Activated naive CD8-positive, alpha-beta T cell treated with anti-CD3 and anti-CD28 coated beads, Interleukin-2, amount 10 ng/mL, durations not matched to agents 7 days and 5 days (primary cell): ENCODE results near the gene PEX26. TPM values are rescaled to one million over a fixed set of nuclear protein-coding genes. Genes with fewer than 3 reads are reported as not detected.

Experiments
- ATAC-seq: fragments of 150-1000 bp; cut with Tn5 transposase; one replicate; pipeline ENCODE4 v1.10.0; 2021; ENCODE audit warnings: low read depth, moderate library complexity
- POLR2A ChIA-PET: fragments of 350-600 bp; sonication (Branson Sonifier 250); formaldehyde crosslinking; loops from one replicate; lab custom pipeline; 2021; ENCODE audit warnings: antibody characterized with exemption; lab: Charles Lee
- DNase-seq: peaks from one replicate; pipeline ENCODE4 v3.0.0; 2021
- H3K27ac Mint-ChIP-seq: one replicate; pipeline ENCODE4 v1.8.0; 2022; ENCODE audit warnings: mild to moderate bottlenecking, mixed read lengths
- H3K27me3 Mint-ChIP-seq: one replicate; pipeline ENCODE4 v1.8.0; 2022; ENCODE audit warnings: mild to moderate bottlenecking, moderate library complexity, mixed read lengths
- H3K36me3 Mint-ChIP-seq: one replicate; pipeline ENCODE4 v1.8.0; 2021; ENCODE audit warnings: mild to moderate bottlenecking, mixed read lengths
- H3K4me1 Mint-ChIP-seq: one replicate; pipeline ENCODE4 v1.8.0; 2021; ENCODE audit warnings: mixed read lengths
- H3K4me3 Mint-ChIP-seq: one replicate; pipeline ENCODE4 v1.8.0; 2022; ENCODE audit warnings: mild to moderate bottlenecking, moderate library complexity, mixed read lengths
- H3K9me3 Mint-ChIP-seq: one replicate; pipeline ENCODE4 v1.8.0; 2021; ENCODE audit warnings: mixed read lengths
- total RNA-seq, 2 experiments: library from RNA; stranded (reverse); gene quantifications; one replicate each; pipeline ENCODE4 v1.2.3, GENCODE V29; 2021

The PEX26 gene
- total RNA-seq, 2 experiments from 2014 or later = 36.0 to 37.2 TPM

DNA sequence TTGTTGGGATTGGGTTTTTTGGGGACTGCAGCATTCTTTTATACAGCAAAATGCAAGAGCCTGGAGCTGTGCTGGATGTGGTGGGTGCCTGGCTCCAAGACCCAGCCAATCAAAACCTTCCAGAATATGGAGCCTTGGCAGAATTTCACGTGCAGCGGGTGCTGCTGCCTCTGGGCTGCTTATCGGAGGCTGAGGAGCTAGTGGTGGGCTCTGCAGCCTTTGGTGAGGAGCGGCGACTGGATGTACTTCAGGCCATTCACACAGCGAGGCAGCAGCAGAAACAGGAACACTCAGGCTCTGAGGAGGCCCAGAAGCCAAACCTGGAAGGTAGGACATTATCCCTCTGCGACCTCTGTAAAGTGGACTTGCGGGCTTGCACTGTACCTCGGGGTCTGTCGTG, 5.6 kb downstream of the PEX26 start:
- DNase-seq (no peak), ATAC-seq (no peak)
- Mint-ChIP-seq H3K4me1 (peaks cover 31% of the 10 kb centered on the region), H3K4me3 (no peak overlapping the region), H3K27ac (no peak overlapping the region), H3K36me3 (peaks cover 30% of the 10 kb centered on the region), H3K27me3 (no peaks in the 10 kb centered on the region), H3K9me3 (no peaks in the 10 kb centered on the region)
- POLR2A ChIA-PET = no interaction called here

DNA sequence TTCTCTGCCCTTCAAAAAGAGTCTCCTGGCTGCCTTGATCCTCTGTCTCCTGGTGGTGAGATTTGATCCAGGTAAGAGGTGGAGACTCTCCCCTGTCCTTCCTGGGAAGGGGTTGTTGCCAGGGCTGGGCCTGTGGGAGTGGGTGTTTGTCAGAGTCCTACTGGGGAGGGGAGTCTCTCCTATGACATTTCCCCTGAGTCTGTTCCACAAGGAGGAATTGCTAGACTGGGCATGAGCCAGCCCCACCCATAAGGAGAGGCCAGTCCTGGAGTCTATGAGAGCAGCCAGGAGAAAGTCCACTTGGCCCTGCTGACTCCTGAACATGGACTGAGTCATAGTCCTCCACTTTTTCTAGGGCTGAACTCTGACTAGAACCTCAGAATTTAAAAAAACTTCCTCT, 7.4 kb downstream of the PEX26 start:
- Mint-ChIP-seq H3K27ac (no peak overlapping the region), H3K4me3 (no peak overlapping the region), H3K36me3 (peaks cover 29% of the 10 kb centered on the region), H3K4me1 (peaks cover 18% of the 10 kb centered on the region), H3K9me3 (no peaks in the 10 kb centered on the region), H3K27me3 (no peaks in the 10 kb centered on the region)
- POLR2A ChIA-PET = no interaction called here
- ATAC-seq (no peak), DNase-seq (no peak)

DNA sequence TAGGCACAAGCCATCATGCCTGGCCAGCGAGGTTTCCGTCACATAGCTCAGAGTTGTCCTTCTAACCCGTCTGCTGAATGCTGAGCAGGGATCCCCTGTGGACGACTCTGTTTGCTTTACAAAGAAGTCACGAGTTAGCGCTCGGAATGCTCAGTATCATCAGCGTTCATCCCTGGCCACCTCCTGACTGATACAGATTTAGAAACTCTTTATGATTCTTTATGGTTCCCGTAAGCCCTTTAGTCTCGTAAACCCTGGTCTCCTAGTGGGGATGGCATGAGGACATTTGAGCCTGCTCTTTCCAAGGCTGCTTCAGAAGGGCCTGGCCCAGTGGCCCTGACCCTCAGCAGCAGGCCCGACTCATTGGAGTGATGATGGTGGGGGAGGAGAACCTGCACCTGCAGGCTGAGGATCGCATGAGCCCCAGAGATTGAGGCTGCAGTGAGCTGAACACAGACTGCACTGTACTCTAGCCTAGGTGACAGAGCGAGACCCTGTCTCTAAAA, 9.6 kb downstream of the PEX26 start:
- H3K4me1 Mint-ChIP-seq = peaks cover 6% of the 10 kb centered on the region
- POLR2A ChIA-PET = interaction anchor here (1.1 kb wide), 1 partner anchor 10 kb away, joined by 4 read pairs; the partner anchor contains the start of gene PEX26
- no peaks in the 10 kb centered on the region for H3K9me3 Mint-ChIP-seq
- no peaks in the 10 kb centered on the region for H3K27me3 Mint-ChIP-seq
- DNase-seq (no peak), ATAC-seq (no peak)
- no peak overlapping the region for H3K4me3 Mint-ChIP-seq
- no peak overlapping the region for H3K27ac Mint-ChIP-seq
- peaks cover 26% of the 10 kb centered on the region for H3K36me3 Mint-ChIP-seq

DNA sequence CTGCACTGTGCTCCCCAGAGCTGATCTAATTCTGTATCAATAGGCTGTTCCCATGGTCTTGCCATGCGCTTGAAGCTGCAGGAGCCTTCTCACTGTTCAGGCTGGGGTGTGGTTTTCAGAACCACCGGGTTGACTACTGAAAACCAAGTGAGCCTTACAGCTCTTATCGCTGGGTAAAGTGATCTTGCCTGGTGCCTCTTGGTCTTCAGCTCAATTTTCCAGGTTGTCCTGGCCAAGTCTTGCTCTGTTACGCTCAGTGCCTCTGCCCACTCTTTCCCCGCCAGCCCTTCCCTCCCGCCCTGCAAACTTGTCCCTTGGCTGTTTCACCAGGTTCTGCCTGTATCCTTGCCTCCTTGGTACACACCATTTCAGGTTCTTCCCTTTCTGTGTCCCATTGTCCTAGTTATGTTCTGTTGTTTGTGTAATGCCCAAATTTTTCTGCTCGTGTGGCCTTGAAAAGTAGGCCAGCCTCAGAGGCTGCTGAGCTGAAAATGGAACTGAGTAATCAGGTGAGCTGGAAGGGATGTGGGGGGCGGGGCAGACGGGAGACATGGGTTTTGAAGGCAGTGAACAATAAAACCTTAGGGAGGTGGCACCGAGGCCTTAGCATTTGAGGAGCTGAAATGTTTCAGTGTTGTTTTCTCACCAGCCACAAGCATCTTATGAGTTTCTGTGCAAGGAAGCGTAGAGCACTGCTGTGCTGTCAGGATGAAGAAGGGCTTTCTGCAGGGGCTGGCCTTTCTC, 11.2 kb downstream of the PEX26 start:
- ATAC-seq (no peak), DNase-seq (no peak)
- Mint-ChIP-seq H3K27ac (no peak overlapping the region), H3K4me1 (peaks cover 2% of the 10 kb centered on the region), H3K9me3 (no peaks in the 10 kb centered on the region), H3K4me3 (no peak overlapping the region), H3K36me3 (peaks cover 26% of the 10 kb centered on the region), H3K27me3 (no peaks in the 10 kb centered on the region)
- POLR2A ChIA-PET = interaction anchor here (1.0 kb wide), 1 partner anchor 64 kb away, joined by 3 read pairs; no protein-coding TSS in a partner anchor

DNA sequence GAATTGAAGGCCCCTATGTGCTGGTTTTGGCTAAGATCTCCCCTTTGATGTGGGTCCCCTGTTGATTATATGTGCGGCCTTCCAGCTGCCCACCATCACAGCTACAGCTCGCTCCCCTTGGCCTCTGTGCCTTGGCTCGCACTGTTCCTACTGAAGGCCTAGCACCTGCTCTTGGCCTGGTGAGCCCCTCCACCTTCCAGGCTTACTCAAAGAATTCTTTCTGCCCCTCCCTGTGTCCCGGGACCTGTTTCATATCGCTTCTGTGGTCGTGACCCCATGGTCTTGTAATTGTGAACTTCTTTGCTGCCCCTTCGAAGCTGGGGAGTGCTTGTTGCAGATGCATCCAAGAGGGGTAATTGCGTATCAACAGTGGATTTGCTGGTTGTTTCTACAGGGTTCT, 12.5 kb downstream of the PEX26 start:
- DNase-seq (no peak), ATAC-seq (no peak)
- no peaks in the 10 kb centered on the region for H3K9me3 Mint-ChIP-seq
- H3K27ac Mint-ChIP-seq = no peak overlapping the region
- peaks cover 31% of the 10 kb centered on the region for H3K36me3 Mint-ChIP-seq
- H3K4me3 Mint-ChIP-seq = no peak overlapping the region
- H3K27me3 Mint-ChIP-seq = no peaks in the 10 kb centered on the region
- H3K4me1 Mint-ChIP-seq = peaks cover 2% of the 10 kb centered on the region
- POLR2A ChIA-PET = no interaction called here

DNA sequence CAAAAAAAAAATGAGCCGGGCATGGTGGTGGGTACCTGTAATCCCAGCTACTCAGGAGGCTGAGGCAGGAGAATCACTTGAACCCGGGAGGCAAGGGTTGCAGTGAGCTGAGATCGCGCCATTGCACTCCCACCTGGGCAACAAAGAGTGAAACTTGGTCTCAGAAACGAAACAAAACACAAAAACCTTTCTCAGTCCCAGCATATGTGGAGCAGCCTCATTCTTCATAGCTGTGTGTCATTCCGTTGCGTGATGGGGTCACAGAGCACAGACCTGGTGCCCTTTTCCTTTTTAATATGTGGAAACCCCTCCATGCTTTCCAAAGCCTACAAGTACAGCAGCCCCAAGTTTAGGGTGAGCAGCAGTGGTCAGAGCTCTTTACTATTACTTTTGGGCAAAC, 13.7 kb downstream of the PEX26 start:
- peaks cover 38% of the 10 kb centered on the region for H3K36me3 Mint-ChIP-seq
- no peak overlapping the region for H3K27ac Mint-ChIP-seq
- no peak overlapping the region for H3K4me3 Mint-ChIP-seq
- no peak for DNase-seq
- peaks cover 4% of the 10 kb centered on the region for H3K4me1 Mint-ChIP-seq
- ATAC-seq = no peak
- H3K9me3 Mint-ChIP-seq = no peaks in the 10 kb centered on the region
- H3K27me3 Mint-ChIP-seq = no peaks in the 10 kb centered on the region
- POLR2A ChIA-PET = interaction anchor here (0.6 to 1.7 kb wide), 2 partner anchors 14 to 346 kb away, joined by 3 to 4 read pairs; partner anchors contain the start of gene PEX26

DNA sequence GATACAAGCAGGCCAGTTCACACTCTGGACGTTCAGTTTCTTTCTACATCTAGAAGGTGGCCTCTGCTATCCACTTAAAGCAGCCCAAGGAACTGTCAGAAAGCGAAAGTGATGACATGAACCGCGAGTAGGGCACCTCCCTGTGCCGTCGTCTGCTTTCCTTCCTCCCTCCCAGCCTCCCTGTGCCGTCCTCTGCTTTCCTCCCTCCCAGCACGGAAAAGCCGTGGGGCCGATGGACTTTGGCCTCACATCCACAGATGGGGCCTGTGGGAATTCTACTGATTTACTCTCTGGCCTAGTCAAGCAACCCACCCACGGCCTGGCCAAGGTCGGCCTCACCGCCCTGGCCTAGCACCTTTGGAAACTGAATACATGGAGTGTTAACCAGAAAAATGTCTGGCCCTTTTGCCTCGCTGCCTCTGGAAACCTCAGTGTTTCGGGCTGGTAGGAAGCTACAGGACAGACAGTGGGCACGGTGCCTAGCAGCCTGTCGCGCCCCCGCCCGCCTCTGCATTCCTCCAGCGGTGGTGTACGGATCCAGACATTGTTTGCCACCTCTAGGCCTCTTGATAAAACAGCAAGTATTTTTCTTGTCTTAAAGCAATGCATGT, 14.2 kb downstream of the PEX26 start:
- DNase-seq (no peak), ATAC-seq (no peak)
- H3K27ac Mint-ChIP-seq = no peak overlapping the region
- H3K4me3 Mint-ChIP-seq = peak overlapping the region; percentile 35
- POLR2A ChIA-PET = interaction anchor here (0.6 to 1.7 kb wide), 3 partner anchors 14 to 346 kb away, joined by 3 to 4 read pairs (median 3); partner anchors contain the start of gene PEX26
- H3K4me1 Mint-ChIP-seq = peaks cover 4% of the 10 kb centered on the region
- no peaks in the 10 kb centered on the region for H3K9me3 Mint-ChIP-seq
- no peaks in the 10 kb centered on the region for H3K27me3 Mint-ChIP-seq
- peaks cover 42% of the 10 kb centered on the region for H3K36me3 Mint-ChIP-seq

DNA sequence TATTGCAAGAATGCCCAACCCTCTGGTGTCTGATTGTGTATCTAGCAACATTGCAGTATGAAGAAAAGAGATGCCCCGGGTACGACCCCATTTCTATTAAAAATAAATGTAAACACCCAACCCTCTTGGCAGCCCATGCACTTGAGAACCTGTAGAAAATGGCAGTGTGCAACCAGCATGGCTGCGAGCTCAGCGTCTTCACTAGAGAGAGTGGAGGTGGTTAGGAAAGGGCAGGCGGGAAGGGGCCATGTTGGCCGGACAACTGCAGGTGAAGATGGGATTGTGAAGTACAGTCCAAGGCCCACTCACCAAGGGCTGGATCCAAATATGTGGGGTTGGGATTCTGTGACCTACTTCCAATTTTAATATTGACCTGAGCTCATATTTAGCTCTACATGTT, 15.9 kb downstream of the PEX26 start:
- Mint-ChIP-seq H3K4me1 (peaks cover 4% of the 10 kb centered on the region), H3K9me3 (no peaks in the 10 kb centered on the region), H3K27me3 (no peaks in the 10 kb centered on the region), H3K27ac (no peak overlapping the region), H3K4me3 (no peak overlapping the region), H3K36me3 (peaks cover 42% of the 10 kb centered on the region)
- no peak for DNase-seq
- POLR2A ChIA-PET = no interaction called here
- no peak for ATAC-seq

DNA sequence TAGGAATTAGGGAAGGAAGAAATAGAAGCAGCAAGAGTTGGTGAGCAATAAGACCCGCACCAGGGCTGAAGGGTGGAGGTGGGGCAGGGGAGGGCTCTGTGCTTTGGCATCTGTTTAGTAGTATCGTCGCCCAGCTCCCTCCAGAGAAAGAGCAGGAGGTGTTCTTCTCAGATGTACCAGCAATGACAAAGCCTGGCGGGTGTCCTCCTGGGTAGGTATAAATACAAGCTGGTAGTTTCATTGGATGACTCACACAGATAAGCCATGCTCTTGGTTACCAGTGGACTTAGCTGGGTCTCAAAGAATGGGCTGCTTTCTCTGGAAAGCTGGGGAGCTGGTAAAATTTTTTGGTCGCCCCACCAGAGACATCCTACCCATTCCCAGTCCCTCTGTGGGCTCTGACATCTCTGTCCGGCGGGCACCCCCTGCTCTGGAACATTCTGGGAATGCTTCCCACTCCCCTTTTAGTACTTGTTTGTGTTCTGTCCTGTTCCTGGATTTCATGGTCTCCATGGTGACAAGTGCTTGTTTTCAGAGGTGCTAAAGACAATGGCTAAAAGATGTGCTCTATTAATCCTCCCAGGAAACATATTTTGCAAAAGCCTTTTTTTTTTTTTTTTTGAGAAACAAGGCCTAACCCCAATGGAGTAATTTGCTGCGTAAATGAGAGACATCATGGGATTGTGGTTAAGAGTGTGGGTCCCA, 17.5 kb downstream of the PEX26 start:
- Mint-ChIP-seq H3K27me3 (no peaks in the 10 kb centered on the region), H3K4me1 (peaks cover 1% of the 10 kb centered on the region), H3K27ac (no peak overlapping the region)

DNA sequence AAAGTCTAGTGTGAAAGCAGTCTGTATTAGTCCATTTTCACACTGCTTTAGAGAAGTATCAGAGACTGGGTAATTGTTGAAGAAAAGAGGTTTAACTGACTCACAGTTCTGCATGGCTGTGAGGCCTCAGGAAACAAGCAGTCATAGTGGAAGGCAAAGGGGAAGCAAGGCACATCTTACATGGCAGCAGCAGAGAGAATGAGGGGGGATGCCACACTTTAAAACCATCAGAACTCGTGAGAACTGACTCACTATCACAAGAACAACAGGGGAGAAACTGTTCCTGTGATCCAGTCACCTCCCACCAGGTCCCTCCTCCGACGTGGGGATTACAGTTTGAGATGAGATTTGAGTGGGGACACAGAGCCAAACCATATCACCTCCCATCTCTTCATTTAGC, 19.0 kb downstream of the PEX26 start:
- H3K27ac Mint-ChIP-seq = peak overlapping the region; percentile 67

More for the DNA sequence above, 17.5 kb downstream of the PEX26 start:
- H3K36me3 Mint-ChIP-seq = peaks cover 43% of the 10 kb centered on the region
- DNase-seq = no peak
- POLR2A ChIA-PET = no interaction called here
- H3K4me3 Mint-ChIP-seq = no peak overlapping the region
- no peaks in the 10 kb centered on the region for H3K9me3 Mint-ChIP-seq
- no peak for ATAC-seq

DNA sequence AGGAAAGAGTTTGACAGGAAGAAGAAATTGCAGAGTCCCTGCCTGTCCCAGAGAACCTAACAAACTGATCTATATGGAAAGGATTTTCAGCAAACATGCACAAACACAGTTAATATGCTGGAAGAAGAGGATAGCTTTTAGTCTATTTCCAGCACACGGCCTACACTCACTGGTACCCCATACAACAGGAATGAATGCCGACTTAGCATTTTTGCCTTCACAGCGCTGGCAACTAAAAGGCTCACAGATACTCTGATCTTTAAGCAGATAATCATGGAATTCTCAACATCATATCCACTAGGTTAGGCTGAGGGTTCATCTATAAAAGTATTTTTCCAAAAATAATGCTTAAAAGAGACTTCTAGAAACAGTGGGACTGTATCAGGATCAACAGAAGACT, 23.0 kb downstream of the PEX26 start:
- H3K9me3 Mint-ChIP-seq = peaks cover 2% of the 10 kb centered on the region
- H3K4me3 Mint-ChIP-seq = no peak overlapping the region
- peaks cover 43% of the 10 kb centered on the region for H3K36me3 Mint-ChIP-seq
- peaks cover 1% of the 10 kb centered on the region for H3K4me1 Mint-ChIP-seq
- ATAC-seq = no peak
- DNase-seq = no peak
- H3K27me3 Mint-ChIP-seq = no peaks in the 10 kb centered on the region
- H3K27ac Mint-ChIP-seq = no peak overlapping the region
- POLR2A ChIA-PET = no interaction called here

More for the DNA sequence above, 19.0 kb downstream of the PEX26 start:
- no peak for ATAC-seq
- POLR2A ChIA-PET = no interaction called here
- no peak for DNase-seq
- H3K36me3 Mint-ChIP-seq = peaks cover 38% of the 10 kb centered on the region
- peaks cover 1% of the 10 kb centered on the region for H3K4me1 Mint-ChIP-seq
- no peaks in the 10 kb centered on the region for H3K27me3 Mint-ChIP-seq
- no peaks in the 10 kb centered on the region for H3K9me3 Mint-ChIP-seq
- H3K4me3 Mint-ChIP-seq = no peak overlapping the region

DNA sequence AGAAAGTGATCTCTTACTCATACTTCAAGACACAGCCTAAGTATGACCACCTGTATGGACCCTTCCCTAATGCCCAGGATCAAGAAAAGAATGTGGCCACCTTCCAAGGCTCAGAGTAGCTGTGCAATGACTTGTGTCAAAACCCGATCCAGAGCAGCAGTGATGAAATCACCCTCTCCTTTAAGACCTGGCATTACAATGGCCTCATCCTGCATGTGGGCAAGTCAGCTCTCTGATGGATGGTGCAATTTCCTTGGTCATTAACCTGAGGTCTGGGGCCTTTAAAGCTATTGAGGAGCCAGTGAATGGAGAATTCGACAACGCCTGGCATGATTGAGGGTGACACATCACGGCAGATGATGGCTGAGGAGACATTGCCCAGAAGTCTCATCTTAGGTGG, 23.7 kb downstream of the PEX26 start:
- peaks cover 1% of the 10 kb centered on the region for H3K4me1 Mint-ChIP-seq
- POLR2A ChIA-PET = no interaction called here
- no peak overlapping the region for H3K4me3 Mint-ChIP-seq
- peaks cover 3% of the 10 kb centered on the region for H3K9me3 Mint-ChIP-seq
- H3K36me3 Mint-ChIP-seq = peaks cover 43% of the 10 kb centered on the region
- H3K27me3 Mint-ChIP-seq = no peaks in the 10 kb centered on the region
- no peak overlapping the region for H3K27ac Mint-ChIP-seq
- no peak for DNase-seq
- no peak for ATAC-seq

DNA sequence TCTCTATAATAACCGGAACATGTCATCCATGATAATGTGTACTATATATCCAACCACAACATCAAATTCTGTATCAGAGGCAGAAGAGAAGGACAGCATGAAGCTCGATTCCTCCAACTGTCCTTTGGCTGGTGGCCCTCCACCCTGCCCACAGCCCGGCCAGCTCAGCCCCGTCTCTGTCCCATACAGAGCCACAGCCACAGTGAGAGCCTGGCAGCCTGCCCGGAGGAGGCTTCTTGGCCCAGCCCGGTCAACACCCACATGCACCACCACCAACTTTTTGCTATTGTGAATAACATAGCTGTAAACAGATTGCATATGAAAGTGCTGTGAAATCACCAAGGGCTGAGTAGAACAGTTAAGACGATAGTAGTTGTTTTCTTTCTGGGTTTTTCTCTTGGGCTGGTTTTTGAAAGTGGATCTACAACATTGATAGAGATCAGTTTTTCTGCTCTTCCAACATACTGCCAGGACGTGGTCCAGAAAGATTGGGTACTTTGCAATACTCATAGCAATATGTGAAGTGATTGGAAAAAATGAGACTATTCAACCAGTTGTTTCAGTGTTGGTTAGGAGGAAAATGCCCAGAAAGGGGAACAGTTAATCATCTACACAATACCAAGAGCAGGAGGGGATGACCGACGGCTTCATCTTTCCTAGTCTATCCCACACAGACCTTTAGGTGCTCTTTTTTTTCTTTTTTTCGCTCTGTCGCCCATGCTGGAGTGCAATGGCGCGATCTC, 25.9 kb downstream of the PEX26 start:
- no peak for DNase-seq
- H3K27me3 Mint-ChIP-seq = peaks cover 4% of the 10 kb centered on the region
- no peak overlapping the region for H3K27ac Mint-ChIP-seq
- peaks cover 5% of the 10 kb centered on the region for H3K9me3 Mint-ChIP-seq
- POLR2A ChIA-PET = no interaction called here
- no peak overlapping the region for H3K4me3 Mint-ChIP-seq
- peaks cover 42% of the 10 kb centered on the region for H3K36me3 Mint-ChIP-seq
- peaks cover 1% of the 10 kb centered on the region for H3K4me1 Mint-ChIP-seq
- ATAC-seq = no peak
